NCI-H345 treated with DMSO at 0.1 percent for 48 hours (cell line): Measurements from ENCODE around the gene MBNL2.

Experiments
- DNase-seq: peaks from one replicate; lab custom pipeline; 2025; ENCODE audit not compliant: unreplicated experiment; lab: John Stamatoyannopoulos, UW

MBNL2 gene

GRCh38 chr13:97249796-97250495, 27.8 kb downstream of the MBNL2 start:
- DNase-seq: no peak

- DNase-seq: no peak
Observed at GRCh38 chr13:97250560-97250959, 28.4 kb downstream of the MBNL2 start.

DNA sequence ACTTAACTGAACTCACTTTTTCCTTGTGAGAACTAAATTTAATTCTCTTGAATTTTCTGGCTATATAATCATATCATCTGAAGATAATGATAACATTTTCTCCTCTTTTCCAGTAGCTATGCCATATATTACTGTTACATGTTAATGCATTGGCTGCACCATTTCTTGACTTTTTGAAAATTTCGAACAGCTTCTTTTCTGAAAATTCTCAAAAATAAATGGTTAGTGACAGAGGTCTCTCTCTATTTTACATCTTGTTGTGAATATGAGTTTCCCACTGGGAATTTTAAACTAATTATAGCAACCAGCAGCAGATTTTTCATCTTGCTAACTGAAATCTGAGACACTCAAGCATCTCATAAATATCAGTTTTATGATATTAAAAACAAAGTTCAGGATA, 30.6 kb downstream of the MBNL2 start:
- no peak for DNase-seq

DNA sequence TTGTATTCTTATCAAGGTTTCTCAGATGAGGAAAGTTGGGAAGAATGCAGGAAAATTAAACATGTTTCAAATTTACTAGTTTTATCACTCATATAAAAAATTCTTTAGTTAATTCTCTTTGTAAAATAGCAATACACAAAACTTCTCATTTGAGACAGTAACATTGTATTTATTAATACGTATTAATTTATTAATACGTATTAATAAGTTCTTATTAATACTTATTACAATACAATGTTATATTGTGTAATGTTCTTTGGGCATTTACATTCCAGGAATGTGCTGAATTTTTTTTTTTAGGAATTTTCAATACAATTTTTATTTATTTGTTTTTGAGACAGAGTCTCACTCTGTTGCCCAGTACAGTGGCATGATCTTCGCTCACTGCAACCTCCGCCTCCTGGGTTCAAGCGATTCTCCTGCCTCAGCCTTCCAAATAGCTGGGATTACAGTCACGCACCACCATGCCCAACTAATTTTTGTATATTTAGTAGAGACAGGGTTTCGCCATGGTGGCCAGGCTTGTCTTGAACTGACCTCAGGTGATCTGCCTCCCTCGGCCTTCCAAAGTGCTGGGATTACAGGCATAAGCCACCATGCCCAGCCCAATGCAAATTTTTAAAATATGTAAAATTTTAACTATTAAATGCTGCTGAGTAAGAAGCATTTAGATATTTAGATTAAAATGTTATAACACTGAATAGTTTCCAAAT, 31.6 kb downstream of the MBNL2 start:
- no peak for DNase-seq

DNA sequence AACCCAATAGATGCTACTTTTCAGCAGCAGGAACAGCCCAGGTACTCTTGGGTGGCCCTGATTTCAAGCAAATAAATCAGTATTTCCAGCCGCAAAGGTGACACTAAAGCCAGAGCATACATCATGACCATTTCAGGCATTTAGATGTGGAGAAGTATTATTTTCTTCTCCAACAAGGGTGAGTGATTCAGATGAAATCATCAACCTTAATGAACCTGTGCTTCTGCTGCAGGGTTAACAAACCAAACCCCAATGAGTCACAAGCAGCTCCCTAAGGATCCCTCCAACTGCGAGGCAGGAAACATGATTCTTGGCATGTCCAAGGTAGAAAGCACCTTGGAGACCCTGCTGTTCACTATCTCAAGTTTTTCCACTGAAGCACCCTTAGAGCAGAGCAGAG, 32.7 kb downstream of the MBNL2 start:
- no peak for DNase-seq

- no peak for DNase-seq
Observed at GRCh38 chr13:97255515-97256021, 33.4 kb downstream of the MBNL2 start.

DNA sequence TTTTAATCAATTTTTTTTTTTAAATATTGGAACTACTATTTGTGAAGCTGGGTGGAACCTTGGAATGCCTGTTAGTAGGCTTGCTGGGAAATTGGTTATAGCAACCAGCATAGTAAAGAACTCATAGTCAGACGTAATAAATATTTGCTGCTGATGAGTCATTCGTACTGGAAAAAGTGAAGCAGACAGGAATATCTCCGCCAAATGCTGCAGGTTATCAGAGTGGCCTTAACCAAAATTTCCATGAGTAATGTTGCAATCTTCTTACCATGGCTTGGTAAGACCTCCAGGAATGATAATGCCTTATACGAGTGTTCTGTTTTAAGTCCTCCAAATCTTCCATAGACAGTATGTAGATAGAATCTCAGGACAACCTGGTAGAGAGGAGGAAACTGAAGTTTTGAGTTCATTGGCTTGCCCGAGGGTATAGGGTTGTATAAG, 34.2 kb downstream of the MBNL2 start:
- DNase-seq: no peak

DNA sequence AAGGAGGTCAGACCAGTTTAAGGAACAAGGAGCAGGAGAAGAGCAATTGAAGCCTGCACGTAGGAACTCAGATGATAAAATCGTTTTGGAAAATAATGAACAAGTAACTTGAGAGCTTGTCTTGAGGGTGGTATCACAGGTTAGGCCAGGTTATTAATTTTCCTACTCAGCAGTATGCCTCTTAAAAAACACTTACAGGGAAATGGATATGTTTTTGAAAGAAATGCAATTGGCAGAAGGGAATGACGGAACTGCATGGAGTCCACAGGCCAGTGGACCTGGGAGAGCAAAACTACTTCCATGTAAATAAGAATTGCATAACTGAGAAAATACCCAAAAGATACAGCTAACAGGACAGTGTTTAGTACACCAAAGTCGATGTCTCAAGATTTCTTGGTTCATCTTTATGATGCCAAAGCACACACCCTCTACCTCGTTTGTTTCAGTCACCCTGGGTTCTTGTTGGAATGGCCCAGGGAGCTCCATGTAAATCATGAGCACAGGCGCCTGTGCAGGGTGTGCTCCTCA, 35.2 kb downstream of the MBNL2 start:
- DNase-seq: no peak

- DNase-seq: no peak
Observed at GRCh38 chr13:97257800-97258799, 36.0 kb downstream of the MBNL2 start.

- DNase-seq: no peak
Observed at GRCh38 chr13:97258801-97259200, 36.7 kb downstream of the MBNL2 start.

- DNase-seq: no peak
Observed at GRCh38 chr13:97259410-97259797, 37.3 kb downstream of the MBNL2 start.

DNA sequence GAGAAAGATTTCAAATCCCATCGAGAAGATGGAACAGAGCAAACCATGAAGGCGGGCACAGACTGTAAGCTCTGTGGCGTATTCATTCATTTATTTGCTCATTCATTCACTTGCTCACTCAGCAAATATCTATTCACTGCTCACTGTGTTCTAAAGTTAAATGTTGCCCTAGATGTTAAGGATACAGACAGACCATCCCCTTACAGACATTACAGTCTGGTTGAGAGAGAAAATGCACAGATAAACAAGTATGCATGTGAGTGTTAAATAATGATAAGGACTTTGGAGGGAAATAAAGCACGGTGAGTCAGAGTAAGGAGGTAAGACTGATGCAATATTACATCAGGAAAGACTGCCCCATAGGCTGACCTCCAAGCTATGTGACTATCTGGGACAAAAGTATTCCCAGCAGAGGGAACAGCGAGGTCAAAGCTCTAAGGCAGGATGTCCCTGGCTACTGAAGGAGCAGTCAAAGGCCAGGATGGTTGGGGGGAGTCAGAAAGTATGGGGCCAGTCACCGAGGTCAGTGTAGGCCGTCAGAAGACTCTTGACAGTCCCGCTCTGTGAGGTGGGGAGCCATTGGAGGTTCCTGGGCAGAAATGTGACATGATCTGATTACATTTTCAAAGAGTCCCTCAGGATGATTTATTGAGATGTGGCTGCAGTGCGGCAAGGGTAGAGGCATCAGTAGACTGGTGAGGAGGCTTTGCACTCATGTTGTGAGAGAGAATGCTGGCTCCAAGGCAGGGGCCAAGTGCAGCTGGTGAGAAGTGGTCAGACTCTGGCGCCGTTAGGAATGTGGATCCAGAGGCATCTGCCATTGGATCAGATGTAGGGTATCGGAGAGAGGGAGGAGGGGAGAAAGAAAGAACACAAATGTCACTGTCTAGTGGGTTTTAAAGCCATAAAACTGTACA, 37.9 kb downstream of the MBNL2 start:
- DNase-seq: no peak

DNA sequence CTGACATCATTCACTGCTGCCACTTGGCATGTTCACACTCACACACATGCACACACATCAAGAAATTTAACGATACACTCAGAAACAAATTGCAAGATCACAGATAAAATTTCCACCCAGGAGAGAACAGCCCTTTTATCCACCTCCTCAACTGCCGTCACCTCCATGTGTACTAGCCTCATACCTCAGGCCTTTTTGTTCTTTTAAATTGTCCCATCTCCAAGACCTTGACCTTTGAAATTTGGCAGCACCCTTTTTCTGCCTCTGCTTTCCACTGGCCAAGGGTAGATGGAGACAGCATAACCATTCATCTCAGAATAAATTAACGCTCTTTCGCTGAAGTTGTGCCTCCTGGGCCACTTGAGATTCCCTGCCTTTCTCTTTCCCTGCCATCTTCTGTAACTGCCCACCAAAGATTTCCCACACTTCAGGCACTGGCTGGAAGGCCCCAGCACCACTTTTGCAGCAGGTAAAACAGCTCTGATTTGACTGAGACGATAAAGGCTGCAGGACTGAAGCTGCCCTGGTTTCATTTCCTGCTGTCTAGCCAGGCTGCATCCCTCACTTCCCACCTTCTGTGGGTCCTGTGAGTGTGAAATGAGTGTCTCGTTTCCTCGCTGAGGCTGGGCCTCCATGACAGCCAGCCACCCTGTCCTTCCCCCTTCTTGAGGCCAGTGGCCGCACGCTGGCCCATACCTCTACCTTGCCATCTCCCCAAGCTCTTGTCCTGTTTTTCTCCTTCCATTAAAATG, 39.3 kb downstream of the MBNL2 start:
- no peak for DNase-seq

DNA sequence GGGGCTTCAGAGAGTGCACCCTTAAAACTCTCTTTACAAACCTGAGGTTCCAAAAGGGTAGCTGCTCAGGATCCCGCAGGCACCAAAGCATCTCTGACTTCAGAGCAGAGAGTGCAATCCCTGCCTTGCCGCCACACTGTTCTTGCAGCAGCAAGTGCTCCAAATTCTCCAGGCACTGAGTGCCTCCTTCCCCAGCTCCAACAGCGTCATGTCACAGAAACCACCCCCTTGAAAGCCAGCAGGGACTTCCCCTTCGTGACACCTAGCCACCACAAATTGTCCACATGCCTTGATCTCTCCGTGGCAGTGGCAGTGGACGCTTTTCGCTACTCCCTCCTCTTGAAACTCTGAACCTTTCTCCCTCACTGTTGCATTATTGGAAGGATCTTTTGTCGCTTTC, 39.9 kb downstream of the MBNL2 start:
- DNase-seq: no peak

GRCh38 chr13:97263160-97263559, 41.0 kb downstream of the MBNL2 start:
- DNase-seq: no peak

- DNase-seq: no peak
Observed at GRCh38 chr13:97264663-97265062, 42.5 kb downstream of the MBNL2 start.

DNA sequence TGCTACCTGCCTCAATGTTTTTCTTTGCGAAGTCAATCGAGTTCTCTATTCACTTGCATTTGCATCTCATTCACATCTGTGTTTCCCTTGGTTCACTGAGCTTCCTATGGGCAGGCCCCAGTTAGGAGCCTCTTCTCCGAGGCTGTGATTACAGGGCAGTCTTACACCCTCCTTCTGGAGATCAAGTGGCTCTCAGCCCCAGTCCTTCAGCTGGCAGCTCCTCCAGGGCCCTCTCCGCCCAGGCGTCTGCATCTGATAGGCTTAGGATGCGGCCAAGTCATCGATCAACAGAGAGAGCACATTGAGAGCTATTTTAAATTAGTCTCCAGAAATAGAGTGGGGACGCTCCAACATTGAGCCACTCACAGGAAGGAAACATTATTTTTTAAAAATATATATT, 44.2 kb downstream of the MBNL2 start:
- DNase-seq: no peak

GRCh38 chr13:97266772-97267417, 44.8 kb downstream of the MBNL2 start:
- no peak for DNase-seq
